Lower lobe of right lung (tissue), 2 donors: ENCODE measurements around the gene DLGAP4. TPM values are rescaled to one million over a fixed set of nuclear protein-coding genes. Genes with fewer than 3 reads are reported as not detected.
"Not testable (repeated sequence)": the region's sequence is repeated elsewhere in the genome, so short reads cannot be mapped to it uniquely, and the experiment has no call there.

Source experiments
- ATAC-seq, 2 donors: fragments of 200-7000 bp; cut with Tn5 transposase; one replicate each; pipeline ENCODE4 v1.9.1; 2020 to 2022; ENCODE audit warnings: mild to moderate bottlenecking in 2 of 2, moderate library complexity in 2 of 2
- DNase-seq: peaks from one replicate; pipeline ENCODE4 v3.0.0-alpha.2; 2020
- H3K27ac ChIP-seq: fragments of 200-600 bp; one replicate; pipeline ENCODE4 v1.8.0; 2022
- H3K27me3 ChIP-seq: fragments of 200-600 bp; one replicate; pipeline ENCODE4 v1.8.0; 2022; ENCODE audit warnings: low read depth
- H3K36me3 ChIP-seq: fragments of 200-600 bp; one replicate; pipeline ENCODE4 v1.8.0; 2022; ENCODE audit warnings: mild to moderate bottlenecking
- H3K4me1 ChIP-seq: fragments of 200-600 bp; one replicate; pipeline ENCODE4 v1.8.0; 2022
- H3K4me3 ChIP-seq: fragments of 200-600 bp; one replicate; pipeline ENCODE4 v1.8.0; 2022; ENCODE audit warnings: mild to moderate bottlenecking
- H3K9me3 ChIP-seq: fragments of 200-600 bp; one replicate; pipeline ENCODE4 v1.8.0; 2022
- intact Hi-C: fragments of 100-400 bp; cut with DNase I; formaldehyde crosslinking; loops from one replicate; pipeline ENCODE4 v1.11.0; 2022
- total RNA-seq: library from RNA; stranded (reverse); fragmentation: NEBNext Ultra II Directional; extraction: Animal tissue kit (Norgen Biotek cat#: 25700); gene quantifications from one replicate; pipeline ENCODE4 v1.2.1, GENCODE V29; 2021
- TF ChIP-seq, protein P1 (sequence below): fragments of 200-600 bp; IDR thresholded peaks from one replicate; pipeline ENCODE4 v1.8.0; 2022; ENCODE audit warnings: antibody characterized with exemption, mild to moderate bottlenecking
- donor health status: DM: no; HTN: yes; CAD: no; lungs with severe emphysema.

DLGAP4 gene
- total RNA-seq, 1 donor from 2014 or later: 59.3 TPM

DNA sequence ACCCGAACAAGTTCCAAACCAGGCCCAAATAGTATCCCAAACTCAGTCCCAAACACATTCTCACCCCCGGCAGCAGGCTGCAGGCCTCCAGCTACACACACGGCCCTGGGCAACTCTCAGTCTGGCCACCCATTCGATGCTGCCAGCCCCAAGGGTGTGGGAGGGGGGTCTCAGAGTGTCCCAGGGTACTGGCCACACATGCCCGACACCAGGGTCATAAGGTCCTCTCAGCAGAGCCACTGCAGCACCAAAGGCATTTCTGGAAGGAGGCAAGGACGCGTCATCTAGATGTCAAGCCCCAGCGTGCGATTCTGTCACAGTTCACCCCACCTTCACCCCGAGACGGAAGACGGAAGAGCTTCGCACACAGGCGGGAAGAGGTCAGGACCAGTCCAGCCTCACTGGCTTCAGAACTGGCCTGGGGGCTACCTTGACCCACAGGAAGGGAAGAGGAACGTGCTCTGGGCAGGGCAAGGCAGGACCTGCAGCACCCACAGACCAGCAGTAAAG is 244.7 kb downstream of the DLGAP4 start:
- no peak for DNase-seq
- intact Hi-C loops: no loop called here

GRCh38 chr20:36555248-36555647 is 249.1 kb downstream of the DLGAP4 start:
- no peak overlapping the region for H3K27ac ChIP-seq
- H3K4me3 ChIP-seq: no peak overlapping the region

More for the DNA sequence above, 244.7 kb downstream of the DLGAP4 start:
- Histone ChIP-seq H3K9me3 (no peaks in the 10 kb centered on the region), H3K27me3 (no peaks in the 10 kb centered on the region), H3K27ac (peak overlapping the region; percentile 22), H3K4me3 (no peak overlapping the region), H3K4me1 (no peaks in the 10 kb centered on the region), H3K36me3 (peaks cover 29% of the 10 kb centered on the region)
- peak; percentile 7 to 33 for ATAC-seq
- TF ChIP-seq, protein P1, sequence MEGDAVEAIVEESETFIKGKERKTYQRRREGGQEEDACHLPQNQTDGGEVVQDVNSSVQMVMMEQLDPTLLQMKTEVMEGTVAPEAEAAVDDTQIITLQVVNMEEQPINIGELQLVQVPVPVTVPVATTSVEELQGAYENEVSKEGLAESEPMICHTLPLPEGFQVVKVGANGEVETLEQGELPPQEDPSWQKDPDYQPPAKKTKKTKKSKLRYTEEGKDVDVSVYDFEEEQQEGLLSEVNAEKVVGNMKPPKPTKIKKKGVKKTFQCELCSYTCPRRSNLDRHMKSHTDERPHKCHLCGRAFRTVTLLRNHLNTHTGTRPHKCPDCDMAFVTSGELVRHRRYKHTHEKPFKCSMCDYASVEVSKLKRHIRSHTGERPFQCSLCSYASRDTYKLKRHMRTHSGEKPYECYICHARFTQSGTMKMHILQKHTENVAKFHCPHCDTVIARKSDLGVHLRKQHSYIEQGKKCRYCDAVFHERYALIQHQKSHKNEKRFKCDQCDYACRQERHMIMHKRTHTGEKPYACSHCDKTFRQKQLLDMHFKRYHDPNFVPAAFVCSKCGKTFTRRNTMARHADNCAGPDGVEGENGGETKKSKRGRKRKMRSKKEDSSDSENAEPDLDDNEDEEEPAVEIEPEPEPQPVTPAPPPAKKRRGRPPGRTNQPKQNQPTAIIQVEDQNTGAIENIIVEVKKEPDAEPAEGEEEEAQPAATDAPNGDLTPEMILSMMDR: no peak

DNA sequence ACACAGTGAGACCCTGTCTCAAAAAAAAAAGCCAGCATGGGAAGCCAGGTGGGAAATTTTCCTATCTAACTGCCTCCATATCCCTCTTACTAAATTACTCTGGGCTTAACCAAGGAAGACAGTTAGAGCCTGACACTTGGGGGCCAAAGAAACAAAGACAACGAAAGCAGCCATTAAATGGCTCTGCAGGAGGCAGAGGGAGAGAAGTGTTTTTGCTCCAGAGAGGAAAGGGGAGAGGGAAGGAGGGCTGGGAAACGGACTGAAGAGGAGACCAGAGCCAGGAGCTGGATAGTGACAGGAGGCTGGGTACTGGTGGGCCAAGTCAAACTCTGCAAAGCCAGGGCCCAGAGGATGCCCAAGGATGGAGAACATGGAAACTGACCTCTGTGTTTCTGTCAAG is 256.6 kb downstream of the DLGAP4 start:
- intact Hi-C loops: no loop called here
- DNase-seq: no peak
- Histone ChIP-seq H3K27me3 (no peaks in the 10 kb centered on the region), H3K9me3 (peaks cover 9% of the 10 kb centered on the region), H3K4me3 (no peak overlapping the region), H3K27ac (no peak overlapping the region), H3K36me3 (no peaks in the 10 kb centered on the region), H3K4me1 (no peaks in the 10 kb centered on the region)
- no peak for ATAC-seq
- TF ChIP-seq, protein P1: no peak

More at GRCh38 chr20:36555248-36555647, 249.1 kb downstream of the DLGAP4 start:
- TF ChIP-seq, protein P1: no peak
- Histone ChIP-seq H3K4me1 (no peaks in the 10 kb centered on the region), H3K27me3 (no peaks in the 10 kb centered on the region), H3K36me3 (no peaks in the 10 kb centered on the region), H3K9me3 (no peaks in the 10 kb centered on the region)
- ATAC-seq: no peak
- intact Hi-C loops: no loop called here
- DNase-seq: no peak

- ATAC-seq: no peak
- peaks cover 9% of the 10 kb centered on the region for H3K9me3 ChIP-seq
- DNase-seq: no peak
- no peak overlapping the region for H3K4me3 ChIP-seq
- H3K27ac ChIP-seq: no peak overlapping the region
- intact Hi-C loops: no loop called here
- TF ChIP-seq, protein P1: no peak
- H3K36me3 ChIP-seq: no peaks in the 10 kb centered on the region
- H3K27me3 ChIP-seq: no peaks in the 10 kb centered on the region
- no peaks in the 10 kb centered on the region for H3K4me1 ChIP-seq
These were observed 257.2 kb downstream of the DLGAP4 start for GRCh38 chr20:36563374-36563773.

DNA sequence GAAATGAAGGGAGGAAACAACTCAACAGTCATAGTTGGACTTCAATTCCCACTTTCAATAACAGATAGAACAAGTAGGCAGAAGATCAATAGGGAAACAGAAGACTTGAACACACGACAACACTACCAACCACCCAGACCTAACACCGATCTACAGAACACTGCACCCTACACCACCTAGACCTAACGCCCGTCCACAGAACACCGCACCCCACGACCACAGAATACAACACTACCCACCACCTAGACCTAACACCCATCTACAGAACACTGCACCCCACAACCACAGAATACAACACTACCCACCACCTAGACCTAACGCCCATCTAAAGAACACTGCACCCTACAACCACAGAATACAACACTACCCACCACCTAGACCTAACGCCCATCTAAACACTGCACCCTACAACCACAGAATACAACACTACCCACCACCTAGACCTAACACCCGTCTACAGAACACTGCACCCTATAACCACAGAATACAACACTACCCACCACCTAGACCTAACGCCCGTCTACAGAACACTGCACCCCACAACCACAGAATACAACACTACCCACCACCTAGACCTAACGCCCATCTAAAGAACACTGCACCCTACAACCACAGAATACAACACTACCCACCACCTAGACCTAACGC is 258.1 kb downstream of the DLGAP4 start:
- H3K27ac ChIP-seq, intact Hi-C loops, DNase-seq, H3K4me3 ChIP-seq, H3K4me1 ChIP-seq, H3K9me3 ChIP-seq, H3K27me3 ChIP-seq, ATAC-seq, H3K36me3 ChIP-seq: not testable (repeated sequence)

GRCh38 chr20:36564726-36565121 is 258.6 kb downstream of the DLGAP4 start:
- DNase-seq, H3K9me3 ChIP-seq, intact Hi-C loops, H3K4me1 ChIP-seq, H3K36me3 ChIP-seq, H3K27ac ChIP-seq, ATAC-seq, H3K4me3 ChIP-seq, H3K27me3 ChIP-seq: not testable (repeated sequence)
